Muscle layer of colon (tissue), 2 donors: Measurements from ENCODE around the gene ZNF30.
"Not testable (repeated sequence)": the region's sequence is repeated elsewhere in the genome, so short reads cannot be mapped to it uniquely, and the experiment has no call there.

Experiments used
- H3K27ac ChIP-seq: one replicate; pipeline ENCODE4 v1.7.0; 2013; ENCODE audit warnings: low read depth, mild to moderate bottlenecking, low read length, moderate library complexity
- H3K27me3 ChIP-seq, 2 donors: one replicate each; pipeline ENCODE4 v1.7.0; 2013; ENCODE audit warnings: low read length in 2 of 2, mild to moderate bottlenecking in 2 of 2; ENCODE audit not compliant: insufficient read depth in 2 of 2, control insufficient read depth in 1 of 2
- H3K36me3 ChIP-seq: one replicate; pipeline ENCODE4 v1.7.0; 2013; ENCODE audit warnings: mild to moderate bottlenecking, low read length; ENCODE audit not compliant: insufficient read depth
- H3K4me1 ChIP-seq: one replicate; pipeline ENCODE4 v1.7.0; 2013; ENCODE audit warnings: mild to moderate bottlenecking, low read length; ENCODE audit not compliant: insufficient read depth
- H3K4me3 ChIP-seq, 2 donors: one replicate each; pipeline ENCODE4 v1.7.0; 2013; ENCODE audit warnings: low read length in 2 of 2, low read depth in 1 of 2, mild to moderate bottlenecking in 1 of 2, moderate library complexity in 1 of 2
- H3K9ac ChIP-seq: one replicate; pipeline ENCODE4 v1.7.0; 2013; ENCODE audit warnings: low read length
- H3K9me3 ChIP-seq: one replicate; pipeline ENCODE4 v1.7.0; 2013; ENCODE audit warnings: mild to moderate bottlenecking, low read length
- donor health status: abdominal sarcoma.
- donor health status: Adenocarcinoma of cecum.

ZNF30 gene

DNA sequence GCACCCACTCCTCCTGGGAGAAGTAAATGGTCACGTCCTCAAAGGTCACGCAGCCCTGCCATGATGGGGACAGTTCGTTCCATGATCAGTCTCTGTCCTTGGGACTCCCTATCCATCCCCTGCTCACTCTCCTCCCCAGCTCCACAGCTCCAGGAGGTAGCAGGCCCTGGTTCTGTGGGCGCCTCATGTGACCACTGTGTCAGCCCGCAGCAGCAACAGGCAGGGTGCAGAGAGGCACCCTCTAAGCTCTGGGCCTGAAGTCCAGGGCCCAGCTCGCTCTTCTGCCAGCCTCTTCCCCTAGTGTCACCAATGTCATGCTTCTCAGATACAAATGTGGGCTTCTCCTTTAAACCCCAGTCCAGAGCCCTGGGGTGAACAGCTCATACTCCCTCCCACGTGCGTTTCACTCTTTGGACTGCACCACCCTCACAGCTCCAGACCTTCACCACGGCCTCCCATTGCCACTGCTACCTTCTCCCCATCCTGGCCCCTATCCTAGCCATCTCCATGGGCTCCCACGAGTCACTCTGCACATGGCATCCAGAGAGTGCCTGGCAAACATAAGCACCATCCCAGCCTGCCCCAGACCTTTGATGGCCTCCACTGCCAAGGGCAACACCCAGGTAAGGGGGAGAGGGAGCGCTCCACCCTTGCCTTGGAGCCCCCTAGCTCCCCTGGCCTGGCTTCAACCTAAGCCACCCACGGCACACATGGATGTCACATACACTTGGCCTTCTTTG, 34.4 kb downstream of the ZNF30 start:
- peaks cover 17% of the 10 kb centered on the region for H3K4me1 ChIP-seq
- H3K4me3 ChIP-seq, result peak overlapping the region in 1 of 2 donors; percentile 30
- no peak overlapping the region for H3K9ac ChIP-seq
- peaks cover 47% of the 10 kb centered on the region for H3K36me3 ChIP-seq
- H3K9me3 ChIP-seq, result peaks cover 34% of the 10 kb centered on the region
- H3K27me3 ChIP-seq, result no peaks in the 10 kb centered on the region
- H3K27ac ChIP-seq, result no peak overlapping the region

GRCh38 chr19:34961775-34962686, 35.3 kb downstream of the ZNF30 start:
- Histone ChIP-seq H3K36me3 (peaks cover 39% of the 10 kb centered on the region), H3K9ac (no peak overlapping the region), H3K27ac (no peak overlapping the region), H3K9me3 (peaks cover 28% of the 10 kb centered on the region), H3K4me3 (peak overlapping the region in 1 of 2 donors; percentile 4), H3K27me3 (no peaks in the 10 kb centered on the region), H3K4me1 (peaks cover 17% of the 10 kb centered on the region)

DNA sequence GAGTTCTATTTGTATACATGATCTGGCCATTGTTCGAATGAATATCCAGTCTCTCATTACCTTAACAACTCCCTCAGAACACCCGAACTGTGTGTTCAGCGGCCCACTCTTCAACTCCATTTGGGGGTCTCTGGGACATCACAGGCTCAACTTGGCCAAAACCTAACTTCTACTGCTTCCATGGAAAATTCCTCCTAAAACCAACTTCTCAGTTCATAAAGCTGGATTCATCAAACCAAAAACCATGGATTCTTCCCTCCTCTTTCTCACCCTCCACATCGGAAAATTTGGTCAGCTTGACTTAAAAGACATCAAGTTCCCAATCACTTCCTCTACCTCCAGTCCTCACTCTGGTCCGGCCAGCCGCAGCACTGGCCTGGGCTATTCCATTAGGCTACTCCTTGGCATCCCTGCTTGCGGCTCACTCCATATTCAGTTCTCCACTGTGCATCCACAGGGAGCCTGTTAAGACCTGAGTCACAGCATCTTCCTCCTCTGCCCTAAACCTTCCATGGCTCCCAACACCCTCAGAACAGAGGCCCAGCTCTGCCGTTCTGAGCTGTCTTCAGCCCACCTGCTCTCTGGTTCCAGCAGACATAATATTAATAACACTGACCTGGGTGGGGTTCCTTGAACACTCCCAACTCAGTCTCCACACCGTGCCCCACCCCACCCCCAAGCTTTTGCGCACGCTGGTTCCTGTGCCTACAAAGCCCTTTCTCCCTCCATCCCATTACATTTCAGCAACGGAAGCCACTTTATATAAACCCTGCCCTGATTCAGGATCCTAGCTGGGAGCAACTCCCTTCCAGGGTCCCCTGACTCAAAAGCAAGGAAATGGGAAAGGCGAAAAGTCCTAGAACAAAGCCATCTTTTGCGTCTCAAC, 36.2 kb downstream of the ZNF30 start:
- Histone ChIP-seq H3K36me3 (peaks cover 30% of the 10 kb centered on the region), H3K27me3 (no peaks in the 10 kb centered on the region), H3K9ac (peak overlapping the region; percentile 53), H3K4me3 (peak overlapping the region; percentile 84 to 90), H3K4me1 (peaks cover 17% of the 10 kb centered on the region), H3K27ac (peak overlapping the region; percentile 41), H3K9me3 (peaks cover 19% of the 10 kb centered on the region)

DNA sequence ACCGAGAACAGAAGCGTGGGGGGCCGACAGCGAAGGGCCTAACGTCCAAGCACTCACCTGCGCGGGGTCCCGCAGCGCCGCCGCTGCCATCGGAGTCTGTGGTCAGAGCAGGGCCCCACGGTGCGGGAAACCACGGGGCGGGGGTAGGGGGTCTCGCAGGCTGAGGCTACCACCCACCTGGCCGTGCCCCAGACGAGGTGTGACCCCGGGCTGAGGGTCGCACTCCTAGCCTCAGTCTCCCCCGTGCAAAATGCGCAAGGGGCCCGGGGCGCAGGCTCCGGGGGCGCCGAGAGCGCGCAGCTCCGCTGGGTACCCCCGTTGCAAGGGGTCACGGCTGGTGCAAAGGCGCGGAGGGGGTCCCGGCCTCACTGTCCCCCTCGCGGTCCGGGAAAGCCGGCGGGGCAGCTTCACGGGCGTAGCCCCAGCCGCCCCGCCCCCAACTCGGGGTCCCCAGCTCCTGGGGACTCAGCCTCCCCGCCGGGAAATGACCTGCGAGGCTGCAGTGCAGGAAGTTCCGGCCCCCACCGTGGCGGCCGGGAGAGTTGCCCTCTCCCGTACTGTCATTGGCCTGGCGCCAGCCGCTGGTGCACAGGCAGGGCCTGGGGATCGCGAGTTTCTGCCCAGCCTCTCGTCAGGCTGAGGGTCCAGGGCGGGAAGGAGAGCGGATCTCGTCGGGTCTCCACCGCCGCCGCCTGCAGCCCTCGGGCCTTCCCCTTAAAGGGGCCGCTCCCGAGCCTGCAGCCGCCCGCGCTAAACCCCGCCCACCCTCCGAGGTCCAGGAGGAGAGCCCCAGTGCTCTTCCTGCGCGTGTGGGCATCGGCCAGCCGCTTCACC, 37.1 kb downstream of the ZNF30 start, which contains the start of gene ZNF792:
Gene ZNF792, minus strand, starts transcription at position 657 of the 834 bp plus-strand sequence. Its CDS starts 567 bp downstream, at position 90.
- H3K4me1 ChIP-seq, result peaks cover 17% of the 10 kb centered on the region
- H3K27ac ChIP-seq, result peak within 1 kb of the TSS; percentile 65
- H3K4me3 ChIP-seq, result peak within 1 kb of the TSS; percentile 84 to 90
- peak within 1 kb of the TSS; percentile 53 for H3K9ac ChIP-seq
- peaks cover 22% of the 10 kb centered on the region for H3K36me3 ChIP-seq
- H3K27me3 ChIP-seq, result no peaks in the 10 kb centered on the region
- peaks cover 10% of the 10 kb centered on the region for H3K9me3 ChIP-seq

GRCh38 chr19:34964598-34964997, 37.9 kb downstream of the ZNF30 start:
- Histone ChIP-seq H3K4me3 (no peak overlapping the region), H3K27ac (no peak overlapping the region), H3K27me3 (no peaks in the 10 kb centered on the region), H3K4me1 (peaks cover 17% of the 10 kb centered on the region), H3K36me3 (peaks cover 14% of the 10 kb centered on the region), H3K9ac (no peak overlapping the region), H3K9me3 (peaks cover 2% of the 10 kb centered on the region)

GRCh38 chr19:34965505-34965904, 38.8 kb downstream of the ZNF30 start:
- H3K27ac ChIP-seq, H3K4me3 ChIP-seq, H3K36me3 ChIP-seq, H3K27me3 ChIP-seq, H3K9me3 ChIP-seq, H3K9ac ChIP-seq: not testable (repeated sequence)
- H3K4me1 ChIP-seq, result peaks cover 17% of the 10 kb centered on the region

DNA sequence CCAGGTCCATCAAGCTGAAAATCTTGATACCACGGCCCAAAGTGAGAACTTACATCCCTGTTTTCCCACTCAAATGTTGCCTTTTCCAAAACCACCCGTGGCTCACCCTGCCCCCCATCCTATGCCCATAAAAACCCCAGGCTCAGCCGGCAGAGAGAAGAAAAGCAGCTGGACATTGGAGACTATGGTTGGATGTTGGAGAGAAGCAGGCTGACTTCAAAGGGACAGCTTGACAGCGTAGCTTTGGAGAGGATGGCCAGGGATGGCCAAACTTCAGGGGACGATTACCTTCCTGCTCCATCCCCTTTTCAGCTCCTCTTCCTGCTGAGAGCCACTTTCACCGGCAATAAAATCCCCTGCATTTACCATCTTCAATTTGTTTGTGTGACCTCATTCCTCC, 40.8 kb downstream of the ZNF30 start:
- Histone ChIP-seq H3K9ac (no peak overlapping the region), H3K9me3 (no peaks in the 10 kb centered on the region), H3K36me3 (no peaks in the 10 kb centered on the region), H3K4me3 (no peak overlapping the region), H3K27ac (no peak overlapping the region), H3K4me1 (peaks cover 8% of the 10 kb centered on the region), H3K27me3 (no peaks in the 10 kb centered on the region)

DNA sequence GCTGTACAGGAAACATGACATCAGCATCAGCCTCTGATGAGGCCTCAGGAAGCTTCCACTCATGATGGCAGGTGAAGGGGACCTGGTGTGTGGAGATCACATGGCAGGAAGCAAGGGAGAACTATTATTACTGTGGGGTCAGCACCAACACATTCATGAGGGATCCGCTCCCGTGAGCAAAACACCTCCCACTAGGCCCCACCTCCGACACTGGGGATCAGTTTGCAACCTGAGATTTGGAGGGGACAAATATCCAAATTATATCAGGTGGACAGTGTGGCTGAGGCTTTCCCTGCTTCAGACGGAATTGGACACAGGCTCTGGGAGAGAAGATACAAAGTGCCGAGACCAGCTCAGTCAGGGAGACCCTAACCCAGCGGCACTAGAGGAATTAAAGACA, 43.0 kb downstream of the ZNF30 start:
- no peaks in the 10 kb centered on the region for H3K36me3 ChIP-seq
- no peak overlapping the region for H3K9ac ChIP-seq
- H3K9me3 ChIP-seq, result no peaks in the 10 kb centered on the region
- no peak overlapping the region for H3K27ac ChIP-seq
- H3K4me1 ChIP-seq, result peaks cover 4% of the 10 kb centered on the region
- no peak overlapping the region for H3K4me3 ChIP-seq
- H3K27me3 ChIP-seq, result no peaks in the 10 kb centered on the region

GRCh38 chr19:34970185-34970780, 43.6 kb downstream of the ZNF30 start:
- H3K27ac ChIP-seq, H3K4me3 ChIP-seq, H3K4me1 ChIP-seq, H3K36me3 ChIP-seq, H3K9me3 ChIP-seq, H3K27me3 ChIP-seq, H3K9ac ChIP-seq: not testable (repeated sequence)

- Histone ChIP-seq H3K9me3 (no peaks in the 10 kb centered on the region), H3K4me1 (peaks cover 4% of the 10 kb centered on the region), H3K9ac (no peak overlapping the region), H3K27ac (no peak overlapping the region), H3K4me3 (no peak overlapping the region), H3K27me3 (no peaks in the 10 kb centered on the region), H3K36me3 (no peaks in the 10 kb centered on the region)
These were observed 45.5 kb downstream of the ZNF30 start for GRCh38 chr19:34972163-34972705.
